IMR-90 (cell line): ENCODE measurements around the gene TMEM212. TPM values are rescaled to one million over a fixed set of nuclear protein-coding genes. Genes with fewer than 3 reads are reported as not detected.

Experiments used
- ATAC-seq: fragments of 200-7000 bp; cut with Tn5 transposase; 2 replicates; pipeline ENCODE4 v1.9.1; 2020; ENCODE audit warnings: low read depth, mild to moderate bottlenecking, moderate library complexity
- BruUV-seq: library from RNA; stranded (reverse); fragments of 400-500 nt; replicated peaks from 2 replicates; lab custom pipeline; 2021; lab: Mats Ljungman, UMichigan
- CTCF ChIA-PET: fragments of 300-600 bp; formaldehyde crosslinking; extraction: SDS; loops from one replicate; lab custom pipeline; 2021; ENCODE audit warnings: antibody characterized with exemption; lab: Yijun Ruan, JAX
- POLR2A ChIA-PET: fragments of 300-600 bp; sonication (Branson Sonifier 250); formaldehyde crosslinking; loops from one replicate; lab custom pipeline; 2022; ENCODE audit warnings: antibody characterized with exemption; ENCODE audit not compliant: unreplicated experiment; lab: Charles Lee
- DNase-seq: peaks from one replicate; pipeline ENCODE4 v3.0.0; 2013
- H2AFZ ChIP-seq: replicated peaks from 2 replicates; pipeline ENCODE3; 2013; ENCODE audit warnings: low read length, mild to moderate bottlenecking; ENCODE audit not compliant: poor library complexity
- H2AK5ac ChIP-seq: 2 replicates; pipeline ENCODE4 v1.6.1; 2013; ENCODE audit warnings: low read depth, low read length, inconsistent platforms
- H2AK9ac ChIP-seq: replicated peaks from 2 replicates; pipeline ENCODE3; 2013; ENCODE audit warnings: mild to moderate bottlenecking, low read depth, low read length, moderate library complexity; ENCODE audit not compliant: poor library complexity
- H2BK120ac ChIP-seq: 2 replicates; pipeline ENCODE4 v1.6.1; 2013; ENCODE audit warnings: low read depth, low read length, inconsistent platforms
- H2BK15ac ChIP-seq: 3 replicates; pipeline ENCODE4 v1.6.1; 2013; ENCODE audit warnings: low read depth, low read length, inconsistent platforms
- H2BK20ac ChIP-seq: 2 replicates; pipeline ENCODE4 v1.6.1; 2013; ENCODE audit warnings: low read depth, mild to moderate bottlenecking, inconsistent platforms, low read length, moderate library complexity
- H2BK5ac ChIP-seq: 2 replicates; pipeline ENCODE4 v1.6.1; 2013; ENCODE audit warnings: mild to moderate bottlenecking, low read depth, low read length, inconsistent platforms; ENCODE audit not compliant: poor library complexity, severe bottlenecking
- H3K14ac ChIP-seq: replicated peaks from 2 replicates; pipeline ENCODE4 v1.6.1; 2013; ENCODE audit warnings: low read depth, low read length, inconsistent platforms
- H3K18ac ChIP-seq: 2 replicates; pipeline ENCODE4 v1.6.1; 2013; ENCODE audit warnings: low read depth, low read length, control low read depth
- H3K23ac ChIP-seq: 2 replicates; pipeline ENCODE4 v1.6.1; 2013; ENCODE audit warnings: low read depth, low read length, inconsistent platforms
- H3K27ac ChIP-seq: 2 replicates; pipeline ENCODE4 v1.5.1; 2013; ENCODE audit warnings: mild to moderate bottlenecking, control low read depth, low read length; ENCODE audit not compliant: insufficient read depth
- H3K27me3 ChIP-seq: 2 replicates; pipeline ENCODE4 v1.6.1; 2013; ENCODE audit warnings: low read length; ENCODE audit not compliant: control insufficient read depth, insufficient read depth
- H3K36me3 ChIP-seq: 2 replicates; pipeline ENCODE4 v1.6.1; 2013; ENCODE audit warnings: low read length, mixed read lengths; ENCODE audit not compliant: control insufficient read depth, insufficient read depth
- H3K4ac ChIP-seq: 2 replicates; pipeline ENCODE4 v1.6.1; 2013; ENCODE audit warnings: low read depth, low read length, inconsistent platforms
- H3K4me1 ChIP-seq: 2 replicates; pipeline ENCODE4 v1.6.1; 2013; ENCODE audit warnings: low read length, mixed read lengths; ENCODE audit not compliant: control insufficient read depth, insufficient read depth
- H3K4me2 ChIP-seq: 2 replicates; pipeline ENCODE4 v1.6.1; 2013; ENCODE audit warnings: low read depth, mild to moderate bottlenecking, control low read depth, low read length, moderate library complexity
- H3K4me3 ChIP-seq: 2 replicates; pipeline ENCODE4 v1.5.1; 2013; ENCODE audit warnings: low read depth, mild to moderate bottlenecking, control low read depth, low read length, moderate library complexity; ENCODE audit not compliant: insufficient read depth
- H3K56ac ChIP-seq: 2 replicates; pipeline ENCODE4 v1.6.1; 2013; ENCODE audit warnings: low read length, inconsistent platforms; ENCODE audit not compliant: insufficient read depth; ENCODE audit errors: extremely low read depth
- H3K79me1 ChIP-seq, 2 experiments: 2 replicates each; pipeline ENCODE4 v1.6.1; 2013; ENCODE audit warnings: low read length in 2 of 2, inconsistent platforms in 1 of 2, low read depth in 1 of 2
- H3K9ac ChIP-seq: 2 replicates; pipeline ENCODE4 v1.6.1; 2013; ENCODE audit warnings: low read depth, low read length, control low read depth
- H3K9me1 ChIP-seq: 2 replicates; pipeline ENCODE4 v1.6.1; 2013; ENCODE audit warnings: low read length, inconsistent platforms; ENCODE audit not compliant: insufficient read depth
- H3K9me3 ChIP-seq: 2 replicates; pipeline ENCODE4 v1.6.1; 2013; ENCODE audit warnings: low read length; ENCODE audit not compliant: control insufficient read depth, insufficient read depth
- H4K20me1 ChIP-seq: 2 replicates; pipeline ENCODE4 v1.6.1; 2013; ENCODE audit warnings: low read length, inconsistent platforms; ENCODE audit not compliant: insufficient read depth
- H4K5ac ChIP-seq: 2 replicates; pipeline ENCODE4 v1.6.1; 2013; ENCODE audit warnings: mild to moderate bottlenecking, low read depth, low read length, control low read depth
- H4K8ac ChIP-seq, 2 experiments: 2 replicates each; pipeline ENCODE4 v1.6.1; 2013; ENCODE audit warnings: low read depth in 2 of 2, low read length in 2 of 2, control low read depth in 1 of 2, inconsistent platforms in 1 of 2
- H4K91ac ChIP-seq: 2 replicates; pipeline ENCODE4 v1.6.1; 2013; ENCODE audit warnings: low read depth, low read length, inconsistent platforms; ENCODE audit not compliant: insufficient read depth
- BHLHE40 ChIP-seq: fragments of 150-350 bp; IDR thresholded peaks from 2 replicates; pipeline ENCODE4 v1.6.1; 2016; ENCODE audit warnings: mild to moderate bottlenecking, low read depth, low read length
- MAZ ChIP-seq: IDR thresholded peaks from 2 replicates; pipeline ENCODE4 v1.6.1; 2012; ENCODE audit warnings: low read depth, mild to moderate bottlenecking, low read length, improper control_type of control experiment, moderate library complexity, borderline replicate concordance
- SMC3 ChIP-seq: fragments of 150-350 bp; IDR thresholded peaks from 2 replicates; pipeline ENCODE4 v1.6.1; 2016; ENCODE audit warnings: low read depth, mild to moderate bottlenecking, antibody characterized with exemption, low read length, moderate library complexity
- USF2 ChIP-seq: fragments of 150-350 bp; IDR thresholded peaks from 2 replicates; pipeline ENCODE4 v1.6.1; 2017; ENCODE audit warnings: mild to moderate bottlenecking, antibody characterized with exemption, low read length, low read depth
- WGBS, 2 experiments: methylation state at CpG; one replicate each; pipeline versions ENCODE4 v1.1.5 to v1.1.7; 2013; ENCODE audit warnings: missing lambda C conversion rate in 2 of 2; ENCODE audit not compliant: insufficient read length in 1 of 2; ENCODE audit errors: extremely low coverage in 2 of 2; 5-methylcytosine and 5-hydroxymethylcytosine counted together
- dilution Hi-C: fragments of 300-500 bp; cut with HindIII; formaldehyde crosslinking; loops from one replicate; pipeline ENCODE4 v1.14.3; 2018; ENCODE audit warnings: low sequenced_read_pairs; ENCODE audit not compliant: unreplicated experiment
- in situ Hi-C: fragments of 300-500 bp; cut with MboI; formaldehyde crosslinking; loops from 3 replicates; pipeline ENCODE4 v1.14.3; 2019; ENCODE audit warnings: low sequenced_read_pairs, inconsistent platforms, mixed read lengths
- intact Hi-C: fragments of 100-400 bp; cut with micrococcal nuclease; formaldehyde crosslinking; loops from 2 replicates; pipeline ENCODE4 v1.10.0; 2022
- polyA plus RNA-seq, 3 experiments: library from polyadenylated mRNA; depleted of rRNA; stranded (reverse); fragments of >200 nt; gene quantifications; 2 replicates each; pipeline ENCODE4 v1.2.3, GENCODE V29; 2012; ENCODE audit warnings: low replicate concordance in 1 of 3
- total RNA-seq: library from RNA; depleted of rRNA; stranded (reverse); fragments of >200 nt; gene quantifications from 2 replicates; pipeline ENCODE4 v1.2.3, GENCODE V29; 2012

The TMEM212 gene
- total and polyA plus RNA-seq, 2 of the 4 experiments (the other 2 are of a cell fraction), result not detected

GRCh38 chr3:171836855-171837254 is 6.3 kb upstream of the TMEM212 start:
- Histone ChIP-seq H4K20me1 (no peaks in the 10 kb centered on the region), H4K8ac (no peak overlapping the region; a peak in 1 of 4 replicates), H2AK5ac (peak overlapping the region; percentile 65), H2BK15ac (peak overlapping the region; percentile 91; the same call in 2 of the 3 replicates), H3K4me3 (no peak overlapping the region), H3K36me3 (no peaks in the 10 kb centered on the region), H3K14ac (0 out of 2 replicates have a peak overlapping the region, but pooled peaks have one; percentile 54), H3K23ac (no peak overlapping the region), H3K9ac (no peak overlapping the region), H4K91ac (peak overlapping the region; percentile 58), H3K56ac (no peak overlapping the region), H3K79me1 (0 out of 4 replicates have a peak, but pooled peaks cover 0 to 4% of the 10 kb centered on the region in 2 experiments), H3K27me3 (no peaks in the 10 kb centered on the region), H3K9me3 (no peaks in the 10 kb centered on the region), H3K4me1 (peaks cover 12% of the 10 kb centered on the region), H3K18ac (peak overlapping the region; percentile 72; the same call in 1 of the 2 replicates), H3K4ac (peak overlapping the region; percentile 65; the same call in 1 of the 2 replicates), H2AFZ (no peak overlapping the region), H2BK20ac (peak overlapping the region; percentile 45; the same call in 1 of the 2 replicates), H2BK120ac (peak overlapping the region; percentile 52), H3K27ac (no peak overlapping the region), H3K9me1 (no peaks in the 10 kb centered on the region; the same call in 1 of the 2 replicates), H3K4me2 (no peak overlapping the region), H2AK9ac (no peak overlapping the region), H4K5ac (0 out of 2 replicates have a peak overlapping the region, but pooled peaks have one; percentile 32), H2BK5ac (no peak overlapping the region)
- 100% methylated on average over 2 of the region's 3 CpGs; no CpG with 5 or more reads in 1 of the 2 experiments for WGBS, 2 experiments
- dilution Hi-C loops (no loop called here), intact Hi-C loops (no loop called here), in situ Hi-C loops (no loop called here)
- TF ChIP-seq BHLHE40 (no peak), SMC3 (no peak), USF2 (no peak), MAZ (no peak)
- DNase-seq (no peak), ATAC-seq (no peak)
- BruUV-seq, result no TSS peak
- CTCF ChIA-PET, result no interaction called here
- POLR2A ChIA-PET, result no interaction called here
